GM19043 (cell line): ENCODE measurements around the gene RIC1.
"Not testable (repeated sequence)": the region's sequence is repeated elsewhere in the genome, so short reads cannot be mapped to it uniquely, and the experiment has no call there.

Source experiments
- ATAC-seq: cut with Tn5 transposase; IDR thresholded peaks from one replicate; pipeline ENCODE4 v1.9.1; 2021; ENCODE audit warnings: low read depth; ENCODE audit not compliant: unreplicated experiment

RIC1 gene

DNA sequence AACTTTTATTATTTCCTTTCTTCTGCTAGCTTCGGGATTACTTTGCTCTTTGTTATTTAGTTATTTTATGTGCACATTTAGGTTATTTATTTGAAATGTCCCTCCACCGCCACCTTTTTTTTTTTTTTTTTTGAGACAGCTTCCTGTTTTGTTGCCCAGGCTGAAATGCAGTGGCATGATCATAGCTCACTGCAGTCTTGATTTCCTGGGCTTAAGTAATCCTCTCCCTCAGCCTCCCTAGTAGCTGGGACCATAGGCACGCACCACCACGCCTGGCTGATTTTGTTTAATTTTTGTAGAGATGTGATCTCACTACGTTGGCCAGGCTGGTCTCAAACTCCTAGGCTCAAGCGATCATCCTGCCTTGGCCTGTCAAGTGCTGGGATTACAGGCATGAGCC lies 38.5 kb downstream of the RIC1 start:
- ATAC-seq = no peak

DNA sequence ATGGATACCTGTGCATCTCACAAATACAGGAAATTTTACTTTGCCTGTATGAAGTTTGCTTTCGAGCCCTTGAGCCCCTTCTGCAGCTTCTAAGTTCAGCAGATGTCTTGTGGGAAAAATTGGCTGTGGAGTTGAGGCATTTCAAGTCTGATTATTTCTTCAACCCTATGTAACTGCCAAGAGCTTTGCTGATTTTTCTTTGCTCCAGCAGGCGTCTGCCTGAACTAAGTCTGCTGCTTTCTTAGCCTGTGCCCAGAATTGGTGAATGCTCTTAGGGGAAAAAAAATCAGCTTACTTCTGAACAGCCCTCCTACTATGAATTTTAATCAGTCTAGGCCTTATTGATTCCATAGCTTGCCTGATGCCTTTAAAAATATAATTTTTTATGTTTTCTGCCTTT lies 41.2 kb downstream of the RIC1 start:
- ATAC-seq = no peak

DNA sequence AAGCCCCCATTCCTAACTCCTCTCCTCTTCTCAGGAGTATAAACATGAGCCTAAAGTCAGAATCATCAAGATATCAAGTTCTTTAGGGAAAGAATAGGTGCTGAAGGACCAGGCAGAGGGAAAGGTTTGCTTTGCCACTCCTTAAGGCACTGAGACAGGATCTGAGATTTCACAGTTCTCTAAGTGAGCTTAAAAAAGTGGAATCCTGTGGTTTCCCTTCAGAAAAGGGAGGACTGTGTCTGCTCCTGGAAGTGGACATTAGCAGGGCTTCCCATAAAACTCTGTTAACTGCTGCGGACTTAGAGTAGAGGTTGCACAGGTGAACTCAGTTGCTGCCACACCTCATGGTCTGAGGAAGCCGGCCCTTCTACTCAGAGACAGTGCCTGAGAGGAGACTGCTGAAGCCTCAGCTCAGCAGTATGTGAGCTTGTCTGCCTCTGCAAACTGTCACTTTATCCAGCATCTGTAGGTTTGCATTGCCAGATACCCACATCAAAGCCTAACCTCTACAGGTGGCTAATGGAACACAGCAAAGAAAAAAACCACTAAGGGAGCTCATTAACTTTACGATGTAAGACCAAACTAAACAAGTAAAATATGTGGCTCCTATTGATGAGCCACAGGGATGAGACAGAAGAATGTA lies 42.9 kb downstream of the RIC1 start:
- no peak for ATAC-seq

DNA sequence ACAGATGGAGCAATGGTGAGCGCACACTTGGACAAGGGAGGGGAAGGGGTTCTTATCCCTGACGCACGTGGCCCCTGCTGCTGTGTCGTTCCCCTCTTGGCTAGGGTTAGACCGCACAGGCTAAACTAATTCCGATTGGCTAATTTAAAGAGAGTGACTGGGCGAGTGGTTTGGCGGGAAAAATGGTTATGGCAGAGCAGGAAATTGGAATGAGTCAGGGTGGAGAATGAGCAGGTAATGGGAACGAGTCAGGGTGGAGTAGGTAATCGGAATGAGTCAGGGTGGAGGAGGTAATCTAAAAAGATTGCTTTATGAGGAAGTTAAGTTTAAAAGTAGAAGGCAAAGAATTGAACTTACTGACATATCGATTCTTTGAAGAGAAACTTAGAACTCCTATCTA lies 46.1 kb downstream of the RIC1 start:
- not testable (repeated sequence) for ATAC-seq

DNA sequence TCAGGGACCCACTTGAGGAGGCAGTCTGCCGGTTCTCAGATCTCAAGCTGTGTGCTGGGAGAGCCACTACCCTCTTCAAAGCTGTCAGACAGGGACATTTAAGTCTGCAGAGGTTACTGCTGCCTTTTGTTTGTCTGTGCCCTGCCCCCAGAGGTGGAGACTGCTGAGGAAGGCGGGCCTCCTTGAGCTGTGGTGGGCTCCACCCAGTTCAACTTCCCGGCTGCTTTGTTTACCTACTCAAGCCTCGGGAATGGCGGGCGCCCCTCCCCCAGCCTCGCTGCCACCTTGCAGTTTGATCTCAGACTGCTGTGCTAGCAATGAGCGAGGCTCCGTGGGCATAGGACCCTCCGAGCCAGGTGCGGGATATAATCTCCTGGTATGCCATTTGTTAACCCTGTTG lies 54.7 kb downstream of the RIC1 start:
- ATAC-seq = not testable (repeated sequence)

DNA sequence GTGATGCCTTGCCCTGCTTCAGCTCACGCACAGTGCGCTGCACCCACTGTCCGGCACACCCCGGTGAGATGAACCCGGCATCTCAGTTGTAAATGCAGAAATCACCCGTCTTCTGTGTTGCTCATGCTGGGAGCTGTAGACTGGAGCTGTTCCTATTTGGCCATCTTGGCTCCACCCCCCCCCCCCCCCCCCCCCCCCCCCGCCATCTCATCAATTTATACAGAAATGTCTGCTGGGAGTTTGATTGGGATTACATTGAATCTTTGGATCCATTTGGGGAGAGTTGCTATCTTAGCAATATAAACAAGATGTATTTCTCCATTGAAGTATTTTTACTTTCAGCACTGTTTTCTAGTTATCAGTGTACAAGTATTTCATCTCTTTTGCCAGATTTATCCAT lies 55.2 kb downstream of the RIC1 start:
- ATAC-seq = no peak

DNA sequence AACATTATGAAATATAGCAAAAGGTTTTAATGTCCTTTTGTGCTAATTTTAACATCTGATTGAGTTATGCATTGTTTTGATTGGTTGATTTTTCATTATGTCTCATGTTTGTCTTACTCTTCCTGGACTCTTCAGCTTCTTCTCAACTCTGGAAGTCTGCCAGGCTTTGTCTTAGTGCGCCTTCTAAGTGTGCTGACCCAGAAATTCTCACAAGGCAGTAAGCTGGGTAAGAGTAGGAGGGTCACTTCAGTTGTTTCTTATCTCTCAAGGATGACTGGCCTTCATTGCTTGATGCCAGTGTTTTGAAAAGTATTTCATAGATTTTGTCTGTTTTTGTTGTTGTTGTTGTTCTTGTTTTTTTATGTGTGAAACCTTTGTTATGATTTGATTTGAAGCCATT lies 59.2 kb downstream of the RIC1 start:
- no peak for ATAC-seq

DNA sequence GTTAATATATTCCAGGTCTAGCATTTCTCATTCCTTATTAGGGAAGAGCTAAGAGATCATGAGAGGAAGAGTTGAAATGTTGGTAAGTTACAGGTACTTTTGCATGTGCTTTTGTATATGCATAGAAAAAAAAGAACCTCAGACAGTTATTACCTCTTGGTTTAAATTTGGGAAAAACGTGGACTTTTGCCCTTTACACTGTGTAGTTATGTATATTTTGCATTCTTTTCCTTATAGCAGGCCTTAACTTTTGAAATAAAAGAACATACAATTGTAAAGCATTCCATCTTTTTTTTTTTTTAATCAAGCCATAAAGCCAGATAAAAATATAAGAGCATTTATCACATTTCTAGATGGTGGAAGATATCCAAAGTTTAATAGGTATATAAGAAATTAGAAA lies 61.4 kb downstream of the RIC1 start:
- ATAC-seq = no peak

DNA sequence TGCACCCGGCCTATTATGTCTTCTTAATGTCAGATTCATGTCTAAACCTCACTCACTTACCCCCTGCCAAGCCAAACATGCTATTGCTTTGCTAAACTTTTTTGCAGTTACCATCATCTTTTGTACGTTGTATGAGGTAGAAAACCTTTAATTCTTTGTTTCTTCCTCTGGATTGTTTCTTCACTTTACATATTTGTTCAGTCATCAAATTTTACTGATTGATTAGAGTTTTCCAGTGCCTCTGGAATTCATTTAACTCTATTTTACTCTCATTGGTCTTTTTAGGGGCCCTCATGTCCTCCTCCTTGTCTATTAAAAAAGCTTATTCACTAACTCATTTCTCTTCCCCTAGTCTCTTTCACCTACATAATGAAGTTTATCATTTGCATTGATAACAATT lies 67.0 kb downstream of the RIC1 start:
- no peak for ATAC-seq

DNA sequence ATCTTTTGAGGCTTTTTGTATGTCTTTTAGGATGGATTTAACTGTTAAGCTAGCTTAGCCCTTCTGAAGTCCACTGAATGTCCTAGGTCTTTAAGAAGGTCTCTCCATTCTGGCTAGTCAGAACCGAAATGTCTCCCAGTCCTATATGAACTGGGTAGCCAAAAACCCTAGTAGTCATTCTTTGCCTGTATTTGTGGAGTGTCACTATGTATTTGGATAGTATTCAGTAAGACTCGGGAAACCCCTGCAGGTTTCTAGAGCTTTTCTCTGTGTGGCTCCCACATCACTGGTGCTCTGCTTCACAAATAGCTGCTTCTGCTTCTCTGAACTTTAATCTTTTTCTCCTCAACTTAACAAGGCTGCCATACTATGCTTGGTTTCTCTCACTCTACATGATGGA lies 68.0 kb downstream of the RIC1 start:
- no peak for ATAC-seq

DNA sequence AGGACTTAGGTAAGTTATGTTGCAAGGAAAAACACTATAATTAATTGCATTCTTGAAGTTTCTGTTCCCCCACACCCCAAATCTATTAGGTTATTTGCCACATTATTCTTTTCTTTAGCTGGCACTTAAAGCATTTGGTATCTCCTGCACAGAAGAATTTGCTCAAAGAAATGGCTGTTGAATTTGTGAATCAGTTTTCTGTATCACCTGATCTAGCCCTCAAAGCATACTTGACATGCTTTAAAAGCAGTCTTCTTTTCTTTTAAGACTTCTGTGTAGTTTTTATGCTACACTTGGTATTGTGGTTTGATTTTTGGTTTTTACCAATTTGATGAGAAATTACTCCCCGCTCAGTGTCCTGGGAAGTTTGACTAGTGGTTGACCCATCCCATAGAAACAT lies 69.1 kb downstream of the RIC1 start:
- no peak for ATAC-seq

DNA sequence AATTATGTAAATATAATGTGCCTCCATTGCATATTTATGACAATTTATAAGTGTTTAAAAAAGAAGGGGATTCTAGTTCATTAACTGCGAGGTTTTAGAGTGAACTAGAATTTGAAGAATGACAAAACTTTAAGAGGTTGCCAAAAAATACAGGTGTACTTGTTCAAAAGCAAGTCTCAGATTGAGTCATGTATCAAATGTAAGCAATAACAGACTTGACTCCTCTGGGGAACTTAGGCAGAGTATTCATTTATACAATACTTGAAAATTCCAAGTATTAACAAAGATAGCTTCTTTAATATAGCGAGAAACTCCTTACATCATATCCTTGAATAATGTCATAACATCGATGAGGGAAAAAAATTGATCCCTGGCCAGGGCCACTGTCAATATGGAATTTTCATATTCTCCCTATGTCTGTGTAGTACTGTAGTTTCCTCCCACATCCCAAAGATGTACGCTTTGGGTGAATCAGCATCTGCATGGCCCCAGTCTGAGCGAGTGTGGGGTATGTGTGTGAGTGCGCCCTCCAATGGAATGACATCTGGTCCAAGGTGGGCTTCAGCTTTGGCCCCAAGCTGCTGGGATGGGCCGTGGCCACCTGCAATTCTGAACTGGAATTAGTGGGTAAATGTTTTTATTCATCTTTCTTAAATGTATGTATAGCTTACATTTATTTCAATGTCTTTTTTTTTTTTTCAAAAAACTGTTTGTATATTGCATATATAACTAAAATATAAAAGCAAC lies 70.1 kb downstream of the RIC1 start:
- no peak for ATAC-seq

DNA sequence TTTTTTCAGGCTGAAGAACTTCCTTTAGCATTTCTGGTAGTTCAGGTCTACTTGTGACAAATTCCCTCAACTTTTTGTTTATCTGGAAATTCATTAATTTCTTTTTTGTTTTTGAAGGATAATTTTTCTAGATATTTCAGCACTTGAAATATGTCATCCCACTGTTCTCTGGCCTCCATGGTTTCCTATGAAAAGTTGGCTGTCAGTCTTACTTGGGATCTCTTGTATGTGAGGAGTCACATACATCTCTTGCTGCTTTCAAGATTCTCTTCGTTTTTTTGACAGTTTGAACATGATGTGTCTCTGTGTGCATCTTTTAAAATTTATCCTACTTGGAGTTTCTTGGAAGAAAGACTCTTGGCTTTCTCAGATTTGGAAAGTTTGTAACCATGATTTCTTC lies 79.5 kb downstream of the RIC1 start:
- no peak for ATAC-seq

DNA sequence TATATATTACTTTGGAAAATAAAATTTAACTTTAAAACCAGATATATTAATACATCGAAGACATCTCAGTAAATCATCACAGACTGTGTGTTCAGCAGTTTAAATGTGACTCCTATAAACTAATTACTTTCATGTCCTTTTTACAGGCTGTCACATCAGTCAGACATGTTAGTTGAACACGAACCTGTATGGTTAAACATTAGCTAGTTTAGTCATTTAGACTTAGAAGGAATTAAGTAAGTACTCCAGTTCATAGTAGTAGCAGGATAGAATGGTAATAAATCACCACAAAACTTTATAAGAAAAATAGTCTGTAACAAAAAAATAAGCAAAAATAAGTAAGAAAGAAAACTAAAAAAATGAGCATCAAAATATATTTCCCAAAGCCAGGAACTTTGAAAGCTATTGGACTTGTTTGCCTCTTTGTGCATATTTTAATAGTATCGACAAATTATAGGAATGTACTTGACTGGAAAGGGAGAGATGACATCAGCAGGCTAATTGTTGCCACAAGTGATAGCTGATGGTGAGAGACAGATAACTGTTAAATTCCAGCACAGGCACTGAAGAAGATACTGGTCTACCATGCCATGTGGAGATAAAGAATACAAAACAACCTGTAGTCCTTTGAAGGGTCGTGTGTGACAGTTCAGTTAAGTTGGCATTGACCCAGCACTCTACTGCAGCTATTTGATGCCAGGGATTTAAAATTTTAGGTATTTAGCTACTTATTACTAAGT lies 83.9 kb downstream of the RIC1 start:
- ATAC-seq = no peak

DNA sequence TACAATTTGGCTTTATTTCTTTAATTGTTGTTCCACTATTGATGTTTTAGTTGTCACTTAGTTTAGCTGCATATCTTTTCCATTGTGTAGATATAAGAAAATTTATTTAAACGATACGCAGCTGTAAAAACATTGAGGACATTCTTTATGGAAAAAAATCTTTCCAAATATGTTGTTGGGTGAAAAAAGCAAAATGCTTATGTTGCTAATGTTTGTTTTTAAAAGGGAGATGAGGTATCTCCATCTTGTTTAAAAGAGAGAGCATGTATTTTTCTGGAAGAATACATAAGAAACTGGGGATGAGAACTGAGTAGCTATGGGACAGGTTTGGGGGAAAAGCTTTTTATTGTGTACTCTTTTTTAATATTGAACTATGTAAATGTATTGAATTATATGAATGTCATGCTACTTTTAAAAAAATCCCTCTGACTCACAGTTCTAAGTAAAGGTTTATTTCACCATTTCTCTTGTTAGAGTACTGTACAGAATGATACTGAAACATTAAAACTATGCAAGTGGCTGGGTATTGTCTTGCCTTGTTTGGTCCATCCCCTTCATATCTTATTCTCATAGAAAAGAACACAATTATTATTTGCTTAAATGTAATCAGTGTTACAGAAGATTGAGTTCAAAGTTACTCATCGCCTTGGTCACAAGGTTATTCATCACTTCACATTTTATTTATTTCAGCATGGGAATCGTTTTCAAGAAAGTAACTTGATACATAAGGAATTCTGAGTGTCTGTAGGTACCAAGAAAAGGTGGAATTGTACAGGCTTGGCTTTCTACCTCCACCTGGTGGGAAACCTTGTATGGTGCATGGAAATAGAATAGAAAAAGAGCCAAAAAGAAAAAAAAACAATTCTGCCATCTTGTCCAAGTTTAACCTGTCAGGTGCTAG lies 85.8 kb downstream of the RIC1 start:
- ATAC-seq = no peak

DNA sequence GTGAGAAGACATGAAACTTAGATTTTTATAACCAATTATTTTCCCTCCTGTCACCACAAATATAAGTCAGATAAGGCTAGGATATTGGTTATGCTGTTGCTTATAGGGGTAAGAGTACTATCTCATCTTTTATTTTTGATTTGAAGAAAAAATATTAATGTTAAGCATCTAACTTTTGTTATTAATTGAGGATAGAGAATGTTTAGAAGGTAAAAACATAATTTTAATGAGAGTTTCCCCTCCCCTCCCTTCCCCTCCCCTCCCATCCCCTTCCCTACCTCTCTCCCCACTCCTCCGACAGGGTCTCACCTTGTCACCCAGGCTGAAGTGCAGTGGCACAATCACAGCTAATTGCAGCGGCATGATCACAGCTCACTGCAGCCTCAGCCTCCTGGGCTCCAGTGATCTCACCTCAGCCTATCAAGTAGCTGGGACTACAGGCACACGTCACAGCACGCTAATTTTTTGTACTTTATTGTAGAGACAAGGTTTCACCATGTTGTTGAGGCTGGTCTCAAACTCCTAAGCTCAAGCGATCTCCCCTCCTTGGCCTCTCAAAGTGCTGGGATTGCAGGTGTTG lies 86.7 kb downstream of the RIC1 start:
- ATAC-seq = no peak

DNA sequence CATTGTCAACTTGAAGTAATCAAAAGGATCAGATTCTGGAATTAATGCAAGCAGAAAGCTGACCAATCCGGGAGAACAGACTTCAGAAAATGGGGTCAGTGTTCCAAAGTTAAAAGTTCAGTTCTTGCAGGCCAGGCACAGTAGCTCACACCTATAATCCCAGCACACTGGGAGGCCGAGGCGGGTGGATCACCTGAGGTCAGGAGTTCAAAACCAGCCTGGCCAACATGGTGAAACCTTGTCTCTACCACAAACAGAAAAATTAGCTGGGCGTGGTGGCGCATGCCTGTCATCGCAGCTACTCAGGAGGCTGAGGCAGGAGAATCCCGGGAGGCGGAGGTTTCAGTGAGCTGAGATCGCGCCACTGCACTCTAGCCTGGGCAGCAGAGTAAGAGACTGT lies 88.5 kb downstream of the RIC1 start:
- not testable (repeated sequence) for ATAC-seq

DNA sequence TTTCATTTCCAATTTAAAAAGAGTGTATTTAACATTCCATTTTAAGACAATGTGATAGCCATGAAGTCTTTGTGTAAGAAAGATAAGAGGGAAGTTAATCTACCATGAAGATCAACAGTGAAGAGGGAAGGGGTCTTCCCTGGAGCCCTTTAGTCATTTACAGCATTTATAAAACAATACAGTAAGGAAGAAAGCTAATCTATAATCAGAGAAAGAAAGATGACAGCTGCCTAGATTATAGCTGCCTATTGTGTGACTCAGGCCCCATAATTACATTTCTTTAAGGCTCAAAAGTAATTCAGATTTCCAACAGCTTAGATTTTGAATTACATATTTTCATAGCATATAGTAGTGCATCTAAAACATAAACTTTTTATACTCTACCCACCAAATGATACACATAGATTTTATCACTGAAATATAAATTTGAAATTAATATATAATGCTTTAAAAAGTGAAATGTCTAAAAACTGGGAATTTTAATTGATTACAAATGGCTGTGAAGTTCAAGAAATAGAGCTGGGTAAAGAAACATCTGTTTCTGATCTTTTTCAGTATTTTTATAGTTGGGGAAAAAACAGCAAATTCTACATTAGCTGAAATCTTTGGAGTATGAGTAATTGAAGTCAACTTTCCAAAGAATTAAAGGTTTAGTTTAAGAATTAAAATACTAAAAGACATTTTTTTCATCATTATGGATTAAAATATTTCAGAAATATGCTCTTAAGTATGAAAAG lies 89.6 kb downstream of the RIC1 start:
- ATAC-seq = no peak

DNA sequence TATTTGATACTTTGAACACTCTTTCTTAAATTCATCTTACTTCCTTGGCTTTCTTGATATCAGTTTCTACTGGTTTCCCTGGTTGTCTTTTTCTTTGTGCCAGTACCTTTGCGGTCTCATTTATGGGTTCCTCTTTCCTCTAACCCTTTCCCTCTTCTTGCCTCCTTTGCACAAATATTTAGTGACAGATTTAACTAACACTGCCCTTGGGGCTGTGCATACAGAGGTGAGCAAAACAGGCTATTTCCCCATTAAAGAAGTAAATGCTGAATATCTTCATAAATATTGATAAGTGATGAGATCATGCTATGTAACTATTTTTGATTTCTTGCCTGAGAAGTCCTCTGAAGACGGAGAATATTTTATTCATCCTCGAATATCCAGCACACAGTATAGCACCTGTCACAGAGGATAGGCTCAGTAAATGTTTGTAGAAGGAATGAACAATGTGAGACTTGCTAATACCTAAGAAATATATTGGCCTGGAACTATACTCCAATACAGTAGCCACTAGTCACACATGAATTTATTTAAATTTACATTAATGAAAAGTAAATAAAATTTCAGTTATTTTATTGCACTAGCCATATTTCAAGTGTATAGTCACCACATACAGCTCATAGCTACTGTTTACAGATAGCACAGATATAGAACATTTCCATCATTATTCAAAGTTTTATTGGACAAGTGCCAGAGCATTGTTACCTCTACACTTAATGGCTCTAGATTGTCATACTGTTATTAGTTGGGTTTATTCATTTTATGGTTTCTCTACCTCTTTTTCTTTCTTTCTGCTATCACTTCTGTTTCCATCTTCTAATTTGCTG lies 90.4 kb downstream of the RIC1 start:
- no peak for ATAC-seq
